K562 (cell line): ENCODE results near the gene COX14. TPM values are rescaled to one million over a fixed set of nuclear protein-coding genes. Genes with fewer than 3 reads are reported as not detected.

Experiments used
- ATAC-seq: fragments of 200-7000 bp; cut with Tn5 transposase; 3 replicates; pipeline ENCODE4 v1.9.1; 2020; ENCODE audit warnings: moderate library complexity
- BruUV-seq: library from RNA; stranded (reverse); fragments of 400-500 nt; replicated peaks from 2 replicates; lab custom pipeline; 2021; lab: Mats Ljungman, UMichigan
- CTCF ChIA-PET: fragments of 300-600 bp; formaldehyde crosslinking; extraction: SDS; loops from one replicate; lab custom pipeline; 2021; ENCODE audit warnings: low intra/inter-chr PET ratio; lab: Yijun Ruan, JAX
- POLR2A ChIA-PET: fragments of 300-600, 350-650 bp; sonication (Branson Sonifier 250); formaldehyde crosslinking; extraction: SDS; loops from one replicate; lab custom pipeline; 2021; ENCODE audit warnings: antibody characterized with exemption, inconsistent platforms; lab: Yijun Ruan, JAX
- DNase-seq, 4 experiments: peaks; one replicate each; pipeline versions ENCODE4 v3.0.0 to v3.0.0-alpha.2; 2011 to 2018; ENCODE audit warnings: low spot score in 3 of 4, mixed read lengths in 3 of 4; ENCODE audit errors: extremely low read depth in 1 of 4
- FAIRE-seq: peaks from 2 replicates; lab custom pipeline; 2011; peaks lifted over from hg19 to GRCh38; lab: Jason Lieb, UNC
- H2AFZ ChIP-seq: 2 replicates; pipeline ENCODE4 v1.6.0; 2011; ENCODE audit warnings: low read depth, low read length, control low read depth, inconsistent platforms
- H3K27ac ChIP-seq: fragments of 200-600 bp; 3 replicates; pipeline ENCODE4 v1.8.0; 2011; ENCODE audit warnings: low read depth, mild to moderate bottlenecking, control low read depth, inconsistent platforms, low read length, moderate library complexity, mixed read lengths; ENCODE audit errors: extremely low read depth
- H3K27me3 ChIP-seq, 2 experiments: fragments of 300-600 bp in 1 of 2; 2 replicates in 1 of 2; 3 replicates in 1 of 2; pipeline versions ENCODE4 v1.6.0 to v1.8.0; 2011; ENCODE audit warnings: inconsistent platforms in 2 of 2, low read length in 2 of 2, mild to moderate bottlenecking in 1 of 2, mixed read lengths in 1 of 2, moderate library complexity in 1 of 2; ENCODE audit not compliant: control insufficient read depth in 2 of 2, insufficient read depth in 2 of 2
- H3K36me3 ChIP-seq: fragments of 300-600 bp; 3 replicates; pipeline ENCODE4 v1.8.0; 2011; ENCODE audit warnings: mild to moderate bottlenecking, low read length, inconsistent platforms; ENCODE audit not compliant: control insufficient read depth, insufficient read depth
- H3K4me1 ChIP-seq, 2 experiments: fragments of 200-600 bp in 1 of 2; replicated peaks in 1 of 2; 2 replicates in 1 of 2; 3 replicates in 1 of 2; pipeline versions ENCODE4 v1.5.1 to v1.8.0; 2011; ENCODE audit warnings: inconsistent platforms in 2 of 2, low read length in 2 of 2, mild to moderate bottlenecking in 1 of 2, mixed read lengths in 1 of 2, moderate library complexity in 1 of 2; ENCODE audit not compliant: control insufficient read depth in 2 of 2, insufficient read depth in 2 of 2
- H3K4me2 ChIP-seq: 2 replicates; pipeline ENCODE4 v1.6.1; 2011; ENCODE audit warnings: low read length, control low read depth, inconsistent platforms, mixed read lengths; ENCODE audit not compliant: insufficient read depth
- H3K4me3 ChIP-seq: fragments of 200-600 bp; sonication (generic), shearing (Covaris generic); 2 replicates; pipeline ENCODE4 v1.5.1; 2016; ENCODE audit warnings: control low read depth, inconsistent platforms
- H3K79me2 ChIP-seq: fragments of 200-600 bp; 3 replicates; pipeline ENCODE4 v1.8.0; 2011; ENCODE audit warnings: low read length, inconsistent platforms; ENCODE audit not compliant: control insufficient read depth, insufficient read depth
- H3K9ac ChIP-seq, 2 experiments: 2 replicates each; pipeline versions ENCODE4 v1.6.0 to v1.6.1; 2011; ENCODE audit warnings: low read depth in 2 of 2, low read length in 2 of 2, control low read depth in 1 of 2, inconsistent platforms in 1 of 2, mild to moderate bottlenecking in 1 of 2, mixed read lengths in 1 of 2; ENCODE audit not compliant: insufficient read depth in 1 of 2
- H3K9me1 ChIP-seq: one replicate; pipeline ENCODE4 v1.6.0; 2011; ENCODE audit warnings: inconsistent platforms, mild to moderate bottlenecking, low read length, moderate library complexity; ENCODE audit not compliant: control insufficient read depth, insufficient read depth
- H3K9me3 ChIP-seq: replicated peaks from 2 replicates; pipeline ENCODE4 v1.5.1; 2011; ENCODE audit warnings: low read depth, low read length, inconsistent platforms; ENCODE audit not compliant: control insufficient read depth, insufficient read depth
- H4K20me1 ChIP-seq: replicated peaks from 2 replicates; pipeline ENCODE4 v1.6.1; 2011; ENCODE audit warnings: low read length, inconsistent platforms, mixed read lengths; ENCODE audit not compliant: control insufficient read depth, insufficient read depth
- ATF7 ChIP-seq: fragments of 450-650 bp; IDR thresholded peaks from 2 replicates; pipeline ENCODE4 v1.7.1; 2014; ENCODE audit warnings: mild to moderate bottlenecking, moderate library complexity
- CBFA2T2 ChIP-seq: fragments of 450-650 bp; conservative IDR thresholded peaks from 2 replicates; pipeline ENCODE4 v1.6.1; 2017; ENCODE audit warnings: mild to moderate bottlenecking
- DNMT1 ChIP-seq: fragments of 450-650 bp; IDR thresholded peaks from 2 replicates; pipeline ENCODE4 v1.6.1; 2016; ENCODE audit warnings: antibody characterized with exemption, mild to moderate bottlenecking
- ELF2 ChIP-seq: fragments of 250-450 bp; sonication (Bioruptor Pico); IDR thresholded peaks from 2 replicates; pipeline ENCODE4 v1.5.0; 2021; ENCODE audit warnings: mild to moderate bottlenecking
- EP300 ChIP-seq: IDR thresholded peaks from 2 replicates; pipeline ENCODE4 v1.6.1; 2012; ENCODE audit warnings: low read length, improper control_type of control experiment
- FOXO4 ChIP-seq: fragments of 450-650 bp; formaldehyde crosslinking; IDR thresholded peaks from 2 replicates; pipeline ENCODE4 v1.4.0; 2020; ENCODE audit warnings: mild to moderate bottlenecking, moderate library complexity
- PTRF ChIP-seq: fragments of 450-650 bp; IDR thresholded peaks from 2 replicates; pipeline ENCODE4 v1.6.1; 2016; ENCODE audit warnings: mild to moderate bottlenecking, missing genetic modification characterization, missing compliant biosample characterization
- PURB ChIP-seq: sonication (generic); formaldehyde crosslinking; IDR thresholded peaks from 2 replicates; pipeline ENCODE4 v1.9.0; 2021; ENCODE audit warnings: low read depth, mild to moderate bottlenecking, missing genetic modification reagents
- SAFB2 ChIP-seq: fragments of 200-400 bp; formaldehyde crosslinking; IDR thresholded peaks from 2 replicates; pipeline ENCODE4 v1.6.1; 2018; ENCODE audit warnings: borderline replicate concordance, low read length, low read depth, moderate library complexity; ENCODE audit not compliant: severe bottlenecking
- TGIF2 ChIP-seq: sonication (generic); formaldehyde crosslinking; IDR thresholded peaks from 2 replicates; pipeline ENCODE4 v1.8.1; 2022; ENCODE audit warnings: mild to moderate bottlenecking, missing genetic modification reagents, moderate library complexity
- XRCC4 ChIP-seq: IDR thresholded peaks from one replicate; pipeline ENCODE4 v1.6.1; 2011; ENCODE audit not compliant: insufficient read depth, insufficient read length; ENCODE audit errors: extremely low read depth
- ZC3H11A ChIP-seq: IDR thresholded peaks from 2 replicates; pipeline ENCODE4 v1.6.1; 2012; ENCODE audit warnings: low read depth, low read length, improper control_type of control experiment
- ZNF143 ChIP-seq: sonication (generic); formaldehyde crosslinking; IDR thresholded peaks from 2 replicates; pipeline ENCODE4 v1.9.0; 2022; ENCODE audit warnings: mild to moderate bottlenecking, missing genetic modification reagents
- ZNF23 ChIP-seq: fragments of 250-450 bp; sonication (Bioruptor Pico); IDR thresholded peaks from 2 replicates; pipeline ENCODE4 v1.4.0; 2020; ENCODE audit warnings: mild to moderate bottlenecking
- ZZZ3 ChIP-seq: fragments of 450-650 bp; IDR thresholded peaks from 2 replicates; pipeline ENCODE4 v1.6.1; 2016; ENCODE audit warnings: antibody characterized with exemption, mild to moderate bottlenecking, moderate library complexity
- WGBS: fragments of 100-300 bp; shearing (Covaris generic); methylation state at CpG from one replicate; pipeline ENCODE4 v1.1.6; 2016; ENCODE audit warnings: low coverage, mixed read lengths; ENCODE audit not compliant: insufficient coverage; ENCODE audit errors: missing lambda C conversion rate; 5-methylcytosine and 5-hydroxymethylcytosine counted together
- in situ Hi-C: fragments of 300-500 bp; cut with MboI; formaldehyde crosslinking; loops from 4 replicates; pipeline ENCODE4 v1.15.0; 2018; ENCODE audit warnings: inconsistent platforms, mixed read lengths
- intact Hi-C: fragments of 100-400 bp; cut with micrococcal nuclease; formaldehyde crosslinking; loops from 2 replicates; pipeline ENCODE4 v1.14.2; 2022
- polyA plus RNA-seq, 8 experiments: library from polyadenylated mRNA; depleted of rRNA in 4 of 8; stranded (reverse) in 5 of 8; unstranded in 3 of 8; fragments of >200 nt; fragmentation: Nextera tagmentation in 2 of 8; fragmentation: Illumina TruSeq in 1 of 8; extraction: Ambion mirVana in 2 of 8; extraction: Trizol in 1 of 8; gene quantifications; 2 replicates each; pipeline versions ENCODE4 v1.2.1 to v1.2.3, GENCODE V29; 2011 to 2014; ENCODE audit warnings: inconsistent platforms in 1 of 8, missing spikeins in 1 of 8
- total RNA-seq, 7 experiments: library from RNA; depleted of rRNA in 6 of 7; stranded (reverse); fragments of >200 nt in 6 of 7; fragmentation: Illumina TruSeq in 2 of 7; extraction: Trizol in 2 of 7; gene quantifications; 2 replicates each; pipeline versions ENCODE4 v1.2.1 to v1.2.3, GENCODE V29; 2011 to 2021; ENCODE audit warnings: low replicate concordance in 1 of 7
- TF ChIP-seq, protein P1 (sequence below): fragments of 450-650 bp; IDR thresholded peaks from 2 replicates; pipeline ENCODE4 v1.6.1; 2016; ENCODE audit warnings: mild to moderate bottlenecking
- TF ChIP-seq, protein P2 (sequence below): fragments of 200-400 bp; formaldehyde crosslinking; IDR thresholded peaks from 2 replicates; pipeline ENCODE4 v1.6.1; 2017; ENCODE audit warnings: mild to moderate bottlenecking, low read depth, low read length, moderate library complexity
- TF ChIP-seq, protein P3 (sequence below): fragments of 250-450 bp; sonication (Bioruptor Pico); IDR thresholded peaks from 2 replicates; pipeline ENCODE4 v1.8.0; 2022; ENCODE audit warnings: inconsistent platforms, mild to moderate bottlenecking, moderate library complexity, borderline replicate concordance

COX14 gene
- total and polyA plus RNA-seq, 9 of the 15 experiments (the other 6 are each of a cell fraction or from before 2014, with no cell fraction given): 44.4 to 269 (median 53.4) TPM

DNA sequence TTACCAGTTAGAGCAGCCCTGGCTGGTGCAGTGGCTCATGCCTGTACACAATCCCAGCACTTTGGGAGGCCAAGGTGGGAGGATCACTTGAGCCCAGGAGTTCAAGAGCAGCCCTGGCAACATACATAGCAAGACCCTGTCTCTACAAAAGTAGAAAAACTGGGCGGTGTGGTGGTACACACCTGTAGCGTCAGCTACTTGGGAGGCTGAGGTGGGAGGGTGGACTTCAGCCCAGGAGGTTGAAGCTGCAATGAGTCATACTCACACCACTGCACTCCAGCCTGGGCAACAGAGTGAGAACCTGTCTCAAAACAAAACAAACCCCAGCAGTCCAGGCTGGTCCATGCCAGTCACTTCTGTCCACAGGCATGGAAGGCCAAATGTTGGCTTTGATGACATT is 7.4 kb downstream of the COX14 start:
- Histone ChIP-seq H3K27ac (no peak overlapping the region), H2AFZ (no peak overlapping the region), H3K9me1 (no peaks in the 10 kb centered on the region), H3K36me3 (peaks cover 49% of the 10 kb centered on the region; the same call in 2 of the 3 replicates), H3K9ac (no peak overlapping the region), H3K4me1 (peaks cover 0 to 2% of the 10 kb centered on the region in 2 experiments; a peak in 1 of 5 replicates), H3K79me2 (peaks cover 20% of the 10 kb centered on the region), H4K20me1 (no peaks in the 10 kb centered on the region), H3K27me3 (no peaks in the 10 kb centered on the region), H3K4me2 (no peak overlapping the region), H3K9me3 (no peaks in the 10 kb centered on the region; the same call in 1 of the 2 replicates), H3K4me3 (no peak overlapping the region)
- no peak for ATAC-seq
- intact Hi-C loops: no loop called here
- 100% methylated on average over 2 of the region's 2 CpGs for WGBS
- CTCF ChIA-PET: no interaction called here
- BruUV-seq: no TSS peak
- no peak for DNase-seq
- in situ Hi-C loops: no loop called here
- FAIRE-seq: peak; percentile 61
- POLR2A ChIA-PET: no interaction called here
- TF ChIP-seq SAFB2 (no peak), CBFA2T2 (no peak), FOXO4 (no peak), ELF2 (CRISPR knock-in tag) (no peak), DNMT1 (no peak), PURB (CRISPR knock-in tag) (no peak), ZNF23 (no peak), EP300 (no peak), TGIF2 (CRISPR knock-in tag) (no peak), ZNF143 (CRISPR knock-in tag) (no peak), ZZZ3 (no peak), XRCC4 (no peak), PTRF (tag) (no peak), ATF7 (no peak), ZC3H11A (no peak)
- TF ChIP-seq, protein P1, sequence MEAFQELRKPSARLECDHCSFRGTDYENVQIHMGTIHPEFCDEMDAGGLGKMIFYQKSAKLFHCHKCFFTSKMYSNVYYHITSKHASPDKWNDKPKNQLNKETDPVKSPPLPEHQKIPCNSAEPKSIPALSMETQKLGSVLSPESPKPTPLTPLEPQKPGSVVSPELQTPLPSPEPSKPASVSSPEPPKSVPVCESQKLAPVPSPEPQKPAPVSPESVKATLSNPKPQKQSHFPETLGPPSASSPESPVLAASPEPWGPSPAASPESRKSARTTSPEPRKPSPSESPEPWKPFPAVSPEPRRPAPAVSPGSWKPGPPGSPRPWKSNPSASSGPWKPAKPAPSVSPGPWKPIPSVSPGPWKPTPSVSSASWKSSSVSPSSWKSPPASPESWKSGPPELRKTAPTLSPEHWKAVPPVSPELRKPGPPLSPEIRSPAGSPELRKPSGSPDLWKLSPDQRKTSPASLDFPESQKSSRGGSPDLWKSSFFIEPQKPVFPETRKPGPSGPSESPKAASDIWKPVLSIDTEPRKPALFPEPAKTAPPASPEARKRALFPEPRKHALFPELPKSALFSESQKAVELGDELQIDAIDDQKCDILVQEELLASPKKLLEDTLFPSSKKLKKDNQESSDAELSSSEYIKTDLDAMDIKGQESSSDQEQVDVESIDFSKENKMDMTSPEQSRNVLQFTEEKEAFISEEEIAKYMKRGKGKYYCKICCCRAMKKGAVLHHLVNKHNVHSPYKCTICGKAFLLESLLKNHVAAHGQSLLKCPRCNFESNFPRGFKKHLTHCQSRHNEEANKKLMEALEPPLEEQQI: no peak
- TF ChIP-seq, protein P2, sequence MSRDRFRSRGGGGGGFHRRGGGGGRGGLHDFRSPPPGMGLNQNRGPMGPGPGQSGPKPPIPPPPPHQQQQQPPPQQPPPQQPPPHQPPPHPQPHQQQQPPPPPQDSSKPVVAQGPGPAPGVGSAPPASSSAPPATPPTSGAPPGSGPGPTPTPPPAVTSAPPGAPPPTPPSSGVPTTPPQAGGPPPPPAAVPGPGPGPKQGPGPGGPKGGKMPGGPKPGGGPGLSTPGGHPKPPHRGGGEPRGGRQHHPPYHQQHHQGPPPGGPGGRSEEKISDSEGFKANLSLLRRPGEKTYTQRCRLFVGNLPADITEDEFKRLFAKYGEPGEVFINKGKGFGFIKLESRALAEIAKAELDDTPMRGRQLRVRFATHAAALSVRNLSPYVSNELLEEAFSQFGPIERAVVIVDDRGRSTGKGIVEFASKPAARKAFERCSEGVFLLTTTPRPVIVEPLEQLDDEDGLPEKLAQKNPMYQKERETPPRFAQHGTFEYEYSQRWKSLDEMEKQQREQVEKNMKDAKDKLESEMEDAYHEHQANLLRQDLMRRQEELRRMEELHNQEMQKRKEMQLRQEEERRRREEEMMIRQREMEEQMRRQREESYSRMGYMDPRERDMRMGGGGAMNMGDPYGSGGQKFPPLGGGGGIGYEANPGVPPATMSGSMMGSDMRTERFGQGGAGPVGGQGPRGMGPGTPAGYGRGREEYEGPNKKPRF: no peak
- TF ChIP-seq, protein P3, sequence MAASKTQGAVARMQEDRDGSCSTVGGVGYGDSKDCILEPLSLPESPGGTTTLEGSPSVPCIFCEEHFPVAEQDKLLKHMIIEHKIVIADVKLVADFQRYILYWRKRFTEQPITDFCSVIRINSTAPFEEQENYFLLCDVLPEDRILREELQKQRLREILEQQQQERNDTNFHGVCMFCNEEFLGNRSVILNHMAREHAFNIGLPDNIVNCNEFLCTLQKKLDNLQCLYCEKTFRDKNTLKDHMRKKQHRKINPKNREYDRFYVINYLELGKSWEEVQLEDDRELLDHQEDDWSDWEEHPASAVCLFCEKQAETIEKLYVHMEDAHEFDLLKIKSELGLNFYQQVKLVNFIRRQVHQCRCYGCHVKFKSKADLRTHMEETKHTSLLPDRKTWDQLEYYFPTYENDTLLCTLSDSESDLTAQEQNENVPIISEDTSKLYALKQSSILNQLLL: no peak
